ENCODE data around the gene VAMP1.
"Not testable (repeated sequence)": the region's sequence is repeated elsewhere in the genome, so short reads cannot be mapped to it uniquely, and the experiment has no call there.

DNA sequence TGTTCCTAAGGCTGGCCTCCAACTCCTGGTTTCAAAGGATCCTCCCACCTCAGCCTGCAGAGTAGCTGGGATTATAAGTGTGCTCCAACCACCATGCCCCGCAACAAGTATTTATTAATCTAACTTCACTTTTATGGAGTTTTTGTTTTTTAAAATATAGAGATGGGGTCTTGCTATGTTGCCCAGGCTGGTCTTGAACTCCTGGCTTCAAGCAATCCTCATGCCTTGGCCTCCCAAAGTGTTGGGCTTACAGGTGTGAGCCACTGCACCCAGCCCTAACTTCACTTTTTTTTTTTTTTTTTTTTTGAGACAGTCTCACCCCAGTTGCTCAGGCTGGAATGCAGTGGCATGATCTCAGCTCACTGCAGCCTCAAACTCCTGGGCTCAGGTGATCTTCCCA, 20.2 kb upstream of the VAMP1 start:
- not testable (repeated sequence) for TF ChIP-seq CTCF (IDR thresholded peaks at IDR 0.05; ENCODE audit: low read depth, low read length); EZH2phosphoT487 (IDR thresholded peaks at IDR 0.05; ENCODE audit: low read depth)

Data from OCI-LY3 (cell line).